ENCODE measurements around the gene PPP6R2.

The PPP6R2 gene

DNA sequence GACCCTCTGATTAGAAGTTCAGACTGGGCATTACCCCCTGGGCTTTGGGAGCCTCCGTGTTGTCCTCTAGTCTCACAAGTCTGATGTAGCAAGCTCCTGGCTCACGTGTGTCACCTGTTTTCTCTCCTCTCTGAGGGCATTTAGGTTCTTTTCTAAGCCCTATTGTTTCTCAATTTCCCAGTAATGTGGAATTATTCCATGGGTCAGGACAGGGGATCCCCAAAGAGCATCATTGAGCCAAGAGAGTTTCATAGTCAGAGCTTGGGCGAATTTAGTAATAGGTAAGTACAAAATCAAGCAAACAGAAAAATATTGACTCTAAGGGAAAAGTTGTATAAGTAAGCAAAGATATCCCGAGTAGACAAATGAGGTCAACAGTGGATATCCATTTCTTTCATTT, 57.3 kb downstream of the PPP6R2 start:
- Histone ChIP-seq H3K9me3 (ENCODE audit: control insufficient read depth, insufficient read depth, low read depth, low read length) (no peaks in the 10 kb centered on the region), H3K36me3 (ENCODE audit: control insufficient read depth in 2 of 2, insufficient read depth in 1 of 2, low read length in 2 of 2) (peaks cover 16 to 44% of the 10 kb centered on the region in 2 experiments; a peak in 2 of 3 replicates), H3K4me3 (ENCODE audit: low read depth, low read length) (no peak overlapping the region), H3K27ac (ENCODE audit: extremely low read depth, low read depth, low read length) (no peak overlapping the region), H3K4me1 (ENCODE audit: control insufficient read depth, insufficient read depth, low read length) (peaks cover 13% of the 10 kb centered on the region)
- POLR2A ChIA-PET = interaction anchor here (0.5 kb wide), 1 partner anchor 135 kb away, joined by 6 read pairs; no protein-coding TSS in a partner anchor
- TF ChIP-seq ZNF571 (tag by site-specific recombination; IDR thresholded peaks at IDR 0.05) = no peak
- TF ChIP-seq ZNF394 (tag by site-specific recombination; IDR thresholded peaks at IDR 0.05; ENCODE audit: borderline replicate concordance) = no peak
- TF ChIP-seq, protein P1, sequence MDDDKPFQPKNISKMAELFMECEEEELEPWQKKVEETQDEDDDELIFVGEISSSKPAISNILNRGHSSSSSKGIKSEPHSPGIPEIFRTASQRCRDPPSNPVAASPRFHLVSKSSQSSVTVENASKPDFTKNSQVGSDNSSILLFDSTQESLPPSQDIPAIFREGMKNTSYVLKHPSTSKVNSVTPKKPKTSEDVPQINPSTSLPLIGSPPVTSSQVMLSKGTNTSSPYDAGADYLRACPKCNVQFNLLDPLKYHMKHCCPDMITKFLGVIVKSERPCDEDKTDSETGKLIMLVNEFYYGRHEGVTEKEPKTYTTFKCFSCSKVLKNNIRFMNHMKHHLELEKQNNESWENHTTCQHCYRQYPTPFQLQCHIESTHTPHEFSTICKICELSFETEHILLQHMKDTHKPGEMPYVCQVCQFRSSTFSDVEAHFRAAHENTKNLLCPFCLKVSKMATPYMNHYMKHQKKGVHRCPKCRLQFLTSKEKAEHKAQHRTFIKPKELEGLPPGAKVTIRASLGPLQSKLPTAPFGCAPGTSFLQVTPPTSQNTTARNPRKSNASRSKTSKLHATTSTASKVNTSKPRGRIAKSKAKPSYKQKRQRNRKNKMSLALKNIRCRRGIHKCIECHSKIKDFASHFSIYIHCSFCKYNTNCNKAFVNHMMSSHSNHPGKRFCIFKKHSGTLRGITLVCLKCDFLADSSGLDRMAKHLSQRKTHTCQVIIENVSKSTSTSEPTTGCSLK (tag by site-specific recombination; IDR thresholded peaks at IDR 0.05) = no peak
- TF ChIP-seq ZNF157 (tag by site-specific recombination; IDR thresholded peaks at IDR 0.05) = no peak
- TF ChIP-seq SALL2 (tag by site-specific recombination; IDR thresholded peaks at IDR 0.05; ENCODE audit: borderline replicate concordance) = no peak
- TF ChIP-seq, protein P2, sequence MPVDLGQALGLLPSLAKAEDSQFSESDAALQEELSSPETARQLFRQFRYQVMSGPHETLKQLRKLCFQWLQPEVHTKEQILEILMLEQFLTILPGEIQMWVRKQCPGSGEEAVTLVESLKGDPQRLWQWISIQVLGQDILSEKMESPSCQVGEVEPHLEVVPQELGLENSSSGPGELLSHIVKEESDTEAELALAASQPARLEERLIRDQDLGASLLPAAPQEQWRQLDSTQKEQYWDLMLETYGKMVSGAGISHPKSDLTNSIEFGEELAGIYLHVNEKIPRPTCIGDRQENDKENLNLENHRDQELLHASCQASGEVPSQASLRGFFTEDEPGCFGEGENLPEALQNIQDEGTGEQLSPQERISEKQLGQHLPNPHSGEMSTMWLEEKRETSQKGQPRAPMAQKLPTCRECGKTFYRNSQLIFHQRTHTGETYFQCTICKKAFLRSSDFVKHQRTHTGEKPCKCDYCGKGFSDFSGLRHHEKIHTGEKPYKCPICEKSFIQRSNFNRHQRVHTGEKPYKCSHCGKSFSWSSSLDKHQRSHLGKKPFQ (tag by site-specific recombination; IDR thresholded peaks at IDR 0.05) = no peak
- TF ChIP-seq ZNF239 (tag by site-specific recombination; IDR thresholded peaks at IDR 0.05) = no peak
- TF ChIP-seq, protein P3, sequence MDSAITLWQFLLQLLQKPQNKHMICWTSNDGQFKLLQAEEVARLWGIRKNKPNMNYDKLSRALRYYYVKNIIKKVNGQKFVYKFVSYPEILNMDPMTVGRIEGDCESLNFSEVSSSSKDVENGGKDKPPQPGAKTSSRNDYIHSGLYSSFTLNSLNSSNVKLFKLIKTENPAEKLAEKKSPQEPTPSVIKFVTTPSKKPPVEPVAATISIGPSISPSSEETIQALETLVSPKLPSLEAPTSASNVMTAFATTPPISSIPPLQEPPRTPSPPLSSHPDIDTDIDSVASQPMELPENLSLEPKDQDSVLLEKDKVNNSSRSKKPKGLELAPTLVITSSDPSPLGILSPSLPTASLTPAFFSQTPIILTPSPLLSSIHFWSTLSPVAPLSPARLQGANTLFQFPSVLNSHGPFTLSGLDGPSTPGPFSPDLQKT (IDR thresholded peaks at IDR 0.05; ENCODE audit: borderline replicate concordance, low read depth, low read length) = no peak
- no peak for TF ChIP-seq ZNF777 (tag by site-specific recombination; IDR thresholded peaks at IDR 0.05; ENCODE audit: borderline replicate concordance)
- TF ChIP-seq ZNF311 (tag by site-specific recombination; IDR thresholded peaks at IDR 0.05; ENCODE audit: borderline replicate concordance) = no peak
- TF ChIP-seq ZNF830 (tag by site-specific recombination; IDR thresholded peaks at IDR 0.05; ENCODE audit: low read depth) = no peak
- TF ChIP-seq ZNF514 (tag by site-specific recombination; IDR thresholded peaks at IDR 0.05) = no peak
- no peak for TF ChIP-seq ZBTB20 (tag by site-specific recombination; IDR thresholded peaks at IDR 0.05)
- TF ChIP-seq ZNF302 (tag by site-specific recombination; IDR thresholded peaks at IDR 0.05; ENCODE audit: low read depth) = no peak
- TF ChIP-seq, protein P4, sequence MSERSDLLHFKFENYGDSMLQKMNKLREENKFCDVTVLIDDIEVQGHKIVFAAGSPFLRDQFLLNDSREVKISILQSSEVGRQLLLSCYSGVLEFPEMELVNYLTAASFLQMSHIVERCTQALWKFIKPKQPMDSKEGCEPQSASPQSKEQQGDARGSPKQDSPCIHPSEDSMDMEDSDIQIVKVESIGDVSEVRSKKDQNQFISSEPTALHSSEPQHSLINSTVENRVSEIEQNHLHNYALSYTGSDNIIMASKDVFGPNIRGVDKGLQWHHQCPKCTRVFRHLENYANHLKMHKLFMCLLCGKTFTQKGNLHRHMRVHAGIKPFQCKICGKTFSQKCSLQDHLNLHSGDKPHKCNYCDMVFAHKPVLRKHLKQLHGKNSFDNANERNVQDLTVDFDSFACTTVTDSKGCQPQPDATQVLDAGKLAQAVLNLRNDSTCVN (tag by site-specific recombination; optimal IDR thresholded peaks at IDR 0.05) = no peak
- TF ChIP-seq ZIC2 (tag by site-specific recombination; IDR thresholded peaks at IDR 0.05) = no peak
- no peak for TF ChIP-seq ZSCAN16 (tag by site-specific recombination; IDR thresholded peaks at IDR 0.05)
- TF ChIP-seq ZNF792 (tag by site-specific recombination; IDR thresholded peaks at IDR 0.05) = no peak
- no peak for TF ChIP-seq GLIS1 (tag by site-specific recombination; IDR thresholded peaks at IDR 0.05)
- CTCF ChIA-PET = interaction anchor here (0.6 to 1.7 kb wide), 11 partner anchors 8 to 193 kb away, joined by 3 to 7 read pairs (median 4); partner anchors contain the start of gene SCO2

DNA sequence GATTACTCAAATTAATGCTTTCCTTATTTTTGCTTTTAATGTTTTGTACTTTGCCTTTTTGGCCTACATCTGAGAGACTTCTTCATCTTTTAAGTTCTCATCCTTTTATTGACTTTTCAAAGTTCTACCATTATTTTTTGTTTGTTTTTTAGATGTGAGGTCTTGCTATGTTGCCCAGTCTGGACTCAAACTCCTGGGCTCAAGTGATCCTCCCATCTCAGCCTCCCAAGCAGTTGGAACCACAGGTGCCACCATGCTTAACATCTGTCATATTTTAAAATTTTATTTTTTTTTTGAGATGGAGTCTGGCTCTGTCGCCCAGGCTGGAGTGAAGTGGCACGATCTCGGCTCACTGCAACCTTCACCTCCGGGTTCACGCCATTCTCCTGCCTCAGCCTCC, 57.8 kb downstream of the PPP6R2 start:
- Histone ChIP-seq H3K36me3 (ENCODE audit: control insufficient read depth in 2 of 2, insufficient read depth in 1 of 2, low read length in 2 of 2) (peaks cover 12 to 44% of the 10 kb centered on the region in 2 experiments; a peak in 2 of 3 replicates), H3K4me3 (ENCODE audit: low read depth, low read length) (no peak overlapping the region), H3K4me1 (ENCODE audit: control insufficient read depth, insufficient read depth, low read length) (peaks cover 13% of the 10 kb centered on the region), H3K27ac (ENCODE audit: extremely low read depth, low read depth, low read length) (no peak overlapping the region), H3K9me3 (ENCODE audit: control insufficient read depth, insufficient read depth, low read depth, low read length) (no peaks in the 10 kb centered on the region)
- TF ChIP-seq ZNF121 (tag by site-specific recombination; IDR thresholded peaks at IDR 0.05) = peak; percentile 73
- TF ChIP-seq, protein P5, sequence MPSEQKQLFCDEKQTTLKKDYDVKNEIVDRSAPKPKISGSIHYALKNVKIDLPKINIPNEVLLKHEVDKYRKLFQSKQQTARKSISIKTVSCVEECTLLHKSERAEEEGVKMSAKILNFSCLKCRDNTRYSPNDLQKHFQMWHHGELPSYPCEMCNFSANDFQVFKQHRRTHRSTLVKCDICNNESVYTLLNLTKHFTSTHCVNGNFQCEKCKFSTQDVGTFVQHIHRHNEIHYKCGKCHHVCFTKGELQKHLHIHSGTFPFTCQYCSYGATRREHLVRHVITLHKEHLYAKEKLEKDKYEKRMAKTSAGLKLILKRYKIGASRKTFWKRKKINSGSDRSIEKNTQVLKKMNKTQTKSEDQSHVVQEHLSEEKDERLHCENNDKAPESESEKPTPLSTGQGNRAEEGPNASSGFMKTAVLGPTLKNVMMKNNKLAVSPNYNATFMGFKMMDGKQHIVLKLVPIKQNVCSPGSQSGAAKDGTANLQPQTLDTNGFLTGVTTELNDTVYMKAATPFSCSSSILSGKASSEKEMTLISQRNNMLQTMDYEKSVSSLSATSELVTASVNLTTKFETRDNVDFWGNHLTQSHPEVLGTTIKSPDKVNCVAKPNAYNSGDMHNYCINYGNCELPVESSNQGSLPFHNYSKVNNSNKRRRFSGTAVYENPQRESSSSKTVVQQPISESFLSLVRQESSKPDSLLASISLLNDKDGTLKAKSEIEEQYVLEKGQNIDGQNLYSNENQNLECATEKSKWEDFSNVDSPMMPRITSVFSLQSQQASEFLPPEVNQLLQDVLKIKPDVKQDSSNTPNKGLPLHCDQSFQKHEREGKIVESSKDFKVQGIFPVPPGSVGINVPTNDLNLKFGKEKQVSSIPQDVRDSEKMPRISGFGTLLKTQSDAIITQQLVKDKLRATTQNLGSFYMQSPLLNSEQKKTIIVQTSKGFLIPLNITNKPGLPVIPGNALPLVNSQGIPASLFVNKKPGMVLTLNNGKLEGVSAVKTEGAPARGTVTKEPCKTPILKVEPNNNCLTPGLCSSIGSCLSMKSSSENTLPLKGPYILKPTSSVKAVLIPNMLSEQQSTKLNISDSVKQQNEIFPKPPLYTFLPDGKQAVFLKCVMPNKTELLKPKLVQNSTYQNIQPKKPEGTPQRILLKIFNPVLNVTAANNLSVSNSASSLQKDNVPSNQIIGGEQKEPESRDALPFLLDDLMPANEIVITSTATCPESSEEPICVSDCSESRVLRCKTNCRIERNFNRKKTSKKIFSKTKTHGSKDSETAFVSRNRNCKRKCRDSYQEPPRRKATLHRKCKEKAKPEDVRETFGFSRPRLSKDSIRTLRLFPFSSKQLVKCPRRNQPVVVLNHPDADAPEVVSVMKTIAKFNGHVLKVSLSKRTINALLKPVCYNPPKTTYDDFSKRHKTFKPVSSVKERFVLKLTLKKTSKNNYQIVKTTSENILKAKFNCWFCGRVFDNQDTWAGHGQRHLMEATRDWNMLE (tag by site-specific recombination; conservative IDR thresholded peaks at IDR 0.05; ENCODE audit: low read depth) = no peak
- POLR2A ChIA-PET = no interaction called here
- CTCF ChIA-PET = interaction anchor here (0.6 to 1.3 kb wide), 3 partner anchors 25 to 194 kb away, joined by 3 to 5 read pairs (median 4); no protein-coding TSS in a partner anchor
